AG08396 (cell line): ENCODE data around the gene TMEM181.
"Not testable (repeated sequence)": the region's sequence is repeated elsewhere in the genome, so short reads cannot be mapped to it uniquely, and the experiment has no call there.

Experiments
- DNase-seq: peaks from one replicate; pipeline ENCODE4 v3.0.0; 2012; ENCODE audit warnings: low spot score, mixed read lengths

The TMEM181 gene

DNA sequence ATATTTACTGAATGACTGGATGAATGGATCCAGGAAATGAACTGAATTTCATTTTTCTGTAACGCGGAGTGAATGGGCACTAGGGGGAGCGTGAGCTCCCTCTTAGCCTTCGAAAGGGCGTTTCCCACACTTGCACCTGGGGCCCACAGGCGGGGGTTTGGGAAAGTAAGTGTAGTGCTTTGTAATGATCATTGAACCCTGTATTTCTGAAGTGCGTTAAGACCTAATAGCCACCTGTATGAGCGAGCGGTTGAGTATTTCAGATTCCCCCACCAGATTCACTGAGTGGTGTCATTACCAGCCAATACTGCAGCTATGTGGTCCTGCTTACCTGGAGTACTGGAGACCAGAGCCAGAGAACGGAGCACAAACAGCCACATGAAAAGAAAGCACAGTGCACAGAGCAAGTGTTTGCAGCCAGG, 100.5 kb downstream of the TMEM181 start:
- no peak for DNase-seq

DNA sequence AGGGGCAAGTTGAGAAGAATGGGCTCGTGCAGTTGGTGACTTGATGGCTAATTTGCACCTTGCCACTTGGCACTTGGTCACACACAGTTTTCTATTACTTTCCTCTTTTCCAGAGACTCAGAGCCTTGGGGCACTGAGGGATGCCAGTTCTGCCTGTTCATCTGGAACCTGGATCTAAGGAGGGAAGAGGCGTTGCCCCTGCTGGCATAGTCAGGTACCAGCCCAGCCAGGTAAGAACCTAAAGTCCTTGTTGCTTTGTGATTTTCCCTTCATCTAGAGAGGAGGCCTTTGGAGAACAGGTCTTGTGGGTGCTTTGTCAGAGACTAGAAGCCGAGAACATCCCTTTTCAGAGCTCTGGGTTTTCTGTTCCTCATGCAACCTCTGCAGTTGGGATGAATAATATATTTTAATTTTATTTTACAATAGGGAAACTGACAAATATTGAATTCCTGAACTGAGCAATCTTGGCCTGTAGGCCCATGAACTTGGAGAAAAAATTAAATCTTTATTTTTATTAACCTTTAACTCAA, 101.3 kb downstream of the TMEM181 start:
- no peak for DNase-seq

DNA sequence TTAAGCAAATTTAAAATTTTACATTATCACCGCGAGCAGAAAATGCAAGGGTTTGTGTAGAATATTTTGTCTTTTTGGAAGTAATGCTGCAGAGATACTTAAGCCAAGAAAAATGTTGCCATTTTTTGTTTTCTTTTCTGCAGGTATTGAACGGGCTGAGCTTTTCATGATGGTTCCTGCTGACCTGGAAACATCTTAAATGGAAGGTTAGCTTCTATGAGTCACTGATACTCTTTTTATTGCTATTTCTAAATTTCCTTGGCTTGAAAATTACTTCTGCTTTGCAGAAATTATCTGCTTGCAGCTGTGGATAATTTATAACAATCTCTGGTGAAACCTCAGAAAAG, 102.7 kb downstream of the TMEM181 start:
- no peak for DNase-seq

DNA sequence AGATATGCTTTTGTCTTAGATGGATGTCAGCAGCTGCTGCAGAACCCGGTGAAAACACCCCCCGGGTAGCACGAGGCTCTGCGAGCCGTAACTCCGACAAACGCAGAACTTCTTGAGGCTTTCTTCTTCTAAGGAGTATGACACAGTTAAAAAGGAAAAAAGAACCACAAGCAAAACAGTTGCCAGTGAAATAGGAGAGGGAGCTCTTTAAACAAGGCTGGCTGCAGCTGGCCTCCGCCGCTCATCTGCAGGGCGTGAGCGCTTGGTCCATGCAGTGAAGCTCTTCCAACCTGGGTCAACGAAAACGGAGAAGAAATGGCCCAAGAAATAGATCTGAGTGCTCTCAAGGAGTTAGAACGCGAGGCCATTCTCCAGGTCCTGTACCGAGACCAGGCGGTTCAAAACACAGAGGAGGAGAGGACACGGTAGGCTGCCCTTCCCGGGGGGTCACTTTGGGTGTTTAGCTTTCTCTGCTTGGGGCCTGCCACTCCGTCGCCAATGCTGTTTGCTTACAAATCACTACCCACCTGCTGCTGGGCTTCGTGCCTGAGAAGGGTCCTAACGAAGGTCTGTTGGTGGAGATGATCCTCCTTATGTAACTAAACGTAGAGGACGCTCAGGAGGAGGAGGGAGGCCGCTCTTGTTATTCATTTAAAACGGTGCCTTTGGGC, 103.2 kb downstream of the TMEM181 start:
- no peak for DNase-seq

DNA sequence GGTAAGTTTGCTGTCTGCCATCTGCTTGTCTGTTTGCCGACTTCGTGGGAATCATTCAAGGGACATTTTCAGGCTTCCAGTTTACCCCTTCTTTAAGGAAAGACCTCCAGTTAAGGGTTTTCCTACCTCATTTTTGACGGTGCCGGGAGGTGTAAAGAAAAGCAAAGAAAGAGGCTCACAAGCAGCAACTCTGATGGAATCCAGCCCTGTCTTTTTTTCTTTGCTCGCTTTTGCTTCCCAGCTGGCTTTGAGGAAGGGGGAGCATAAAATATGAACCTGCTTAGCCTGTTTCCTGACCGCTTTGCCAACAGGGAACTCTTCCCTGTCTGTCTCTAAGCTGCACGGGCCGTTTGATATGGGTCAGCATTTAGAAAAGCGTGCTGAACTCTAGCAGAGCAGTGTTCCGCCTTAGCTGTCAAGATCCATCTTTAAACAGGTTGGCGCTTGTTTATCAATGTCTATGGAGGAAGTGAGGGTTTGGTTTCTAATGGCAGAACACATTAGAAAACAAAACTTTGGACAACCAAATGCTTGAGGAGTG, 103.8 kb downstream of the TMEM181 start:
- no peak for DNase-seq

DNA sequence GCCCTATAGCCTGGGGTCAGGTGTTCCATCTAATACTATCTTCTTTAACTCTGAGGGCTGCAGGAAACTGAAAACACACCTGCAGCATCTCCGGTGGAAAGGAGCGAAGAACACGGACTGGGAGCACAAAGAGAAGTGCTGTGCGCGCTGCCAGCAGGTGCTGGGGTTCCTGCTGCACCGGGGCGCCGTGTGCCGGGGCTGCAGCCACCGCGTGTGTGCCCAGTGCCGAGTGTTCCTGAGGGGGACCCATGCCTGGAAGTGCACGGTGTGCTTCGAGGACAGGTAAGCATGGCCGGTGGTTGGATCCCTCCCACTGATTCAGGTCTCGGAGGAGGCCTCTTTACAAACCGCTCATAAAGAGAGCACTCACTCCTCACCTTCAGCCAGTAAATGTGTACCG, 105.4 kb downstream of the TMEM181 start:
- DNase-seq = no peak

DNA sequence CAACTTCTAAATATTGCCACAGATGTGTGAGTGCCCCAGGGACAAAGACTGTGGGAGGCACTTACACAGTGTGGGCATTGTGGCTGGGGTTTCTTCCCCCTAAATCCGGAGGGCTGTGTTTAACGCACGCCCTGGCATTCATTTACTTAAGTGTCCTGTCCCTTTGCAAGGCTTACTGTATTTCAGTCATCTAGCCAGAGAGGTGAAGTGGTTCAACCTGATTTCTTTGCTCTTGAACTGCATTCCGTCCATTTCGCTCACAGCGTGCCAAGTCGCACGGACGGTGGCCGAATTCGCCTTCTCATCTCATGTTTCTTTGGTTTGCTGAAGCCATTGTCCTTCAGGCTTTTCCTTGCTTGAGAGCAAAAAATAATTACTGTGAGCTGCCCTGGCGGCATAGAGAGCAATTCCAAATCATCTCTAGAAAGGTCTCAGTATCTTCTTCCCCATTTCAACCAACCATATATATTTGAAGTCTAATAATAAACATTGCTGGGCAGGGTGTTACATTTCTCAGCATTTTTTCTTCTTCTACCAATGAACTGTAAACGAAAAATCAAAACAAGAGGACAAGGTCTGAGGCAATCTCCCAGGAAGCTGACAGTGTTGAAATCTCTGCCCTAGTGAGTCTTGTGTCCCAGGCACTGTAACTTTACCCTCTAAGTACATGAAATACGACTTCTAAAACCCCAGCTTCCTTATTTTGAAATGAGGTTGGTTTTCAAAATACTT, 106.9 kb downstream of the TMEM181 start:
- peak; percentile 40 for DNase-seq

DNA sequence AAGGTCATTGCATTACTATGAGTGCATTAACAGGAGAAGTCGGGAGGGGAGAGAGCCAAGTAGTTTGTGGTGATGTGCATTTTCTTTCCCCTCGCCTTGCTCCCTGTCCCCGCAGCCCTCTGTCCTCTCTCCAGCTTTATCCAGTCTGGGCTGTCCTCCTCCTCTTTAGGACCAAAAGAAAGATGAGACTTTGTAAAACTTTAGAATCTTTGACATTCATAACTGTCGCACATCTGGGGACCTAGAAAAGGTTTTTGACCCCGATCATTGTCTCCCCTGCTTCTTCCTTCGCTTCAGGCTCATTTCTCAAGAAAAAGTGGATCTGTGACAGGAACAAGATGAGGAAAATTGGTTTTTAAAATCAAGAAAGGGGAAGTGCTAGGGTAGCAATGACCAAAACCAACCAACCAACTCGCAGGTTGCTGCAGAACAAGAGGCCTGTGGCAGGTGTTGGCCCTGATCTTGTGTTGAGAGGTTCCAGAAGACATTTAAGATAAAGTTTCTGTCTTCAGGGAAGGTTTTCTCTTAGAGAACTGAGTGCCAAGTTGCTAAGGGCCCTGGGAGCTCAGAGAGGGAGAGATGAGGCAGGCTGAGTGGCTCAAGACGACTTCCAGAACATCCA, 107.6 kb downstream of the TMEM181 start:
- DNase-seq = no peak

DNA sequence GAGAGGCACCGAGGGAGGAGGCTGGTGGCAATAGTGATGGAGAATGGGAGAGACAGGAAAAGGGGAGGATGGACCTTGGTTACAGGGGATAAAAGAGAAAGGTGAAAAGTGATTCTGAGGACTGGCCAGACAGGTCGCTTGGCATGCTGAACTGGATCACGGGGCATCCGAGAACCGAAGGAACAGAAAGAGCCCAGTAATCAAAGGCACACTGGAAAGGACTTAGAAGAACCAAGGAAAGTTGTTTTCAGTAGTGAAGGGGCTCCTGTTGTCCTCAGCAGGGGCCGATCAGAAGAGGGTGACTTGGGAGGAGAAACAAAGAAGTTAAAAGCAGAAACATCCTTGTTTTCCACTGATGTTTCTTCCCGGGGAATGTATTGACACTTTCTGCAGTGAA, 108.8 kb downstream of the TMEM181 start:
- DNase-seq = no peak

DNA sequence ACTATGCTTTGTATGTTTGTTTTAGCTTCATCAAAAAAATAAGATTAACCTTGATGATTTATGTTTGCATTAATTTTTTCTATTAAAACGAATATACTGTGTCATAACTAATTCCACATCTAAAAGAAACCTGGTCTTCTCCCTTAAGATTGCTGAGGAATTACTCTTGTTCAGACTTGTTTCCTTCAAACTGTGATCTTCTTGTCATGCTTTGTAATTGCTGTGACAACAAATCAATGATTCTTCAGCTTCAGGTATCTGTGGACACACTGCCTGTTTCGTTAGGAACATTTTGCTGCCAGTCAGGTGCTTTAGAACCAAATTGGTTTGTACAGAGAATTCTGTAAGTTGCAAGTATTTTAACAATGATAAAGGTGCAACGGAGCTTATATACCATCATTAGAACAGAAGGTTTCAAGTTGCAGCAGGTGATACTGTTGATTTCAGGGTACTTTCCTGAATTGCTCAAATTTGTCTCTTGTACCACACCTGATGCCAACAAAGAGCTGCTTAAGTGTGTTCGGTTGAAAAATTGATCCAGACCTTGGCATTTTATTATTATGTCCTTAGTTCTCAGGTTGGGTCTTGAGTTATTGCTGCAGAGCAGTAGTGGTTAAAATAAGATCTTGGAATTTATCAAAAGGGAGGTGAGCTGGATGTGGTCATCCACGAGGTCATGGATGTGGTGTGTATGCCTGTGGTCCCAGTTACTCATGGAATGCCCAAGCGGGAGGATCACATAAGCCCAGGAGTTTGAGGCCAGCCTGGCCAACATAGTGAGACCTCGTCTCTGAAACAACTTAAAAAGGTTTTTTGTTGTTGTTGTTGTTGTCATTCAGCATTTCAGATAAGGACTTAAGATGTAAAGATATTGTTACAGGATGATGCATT, 109.5 kb downstream of the TMEM181 start:
- peak; percentile 63 for DNase-seq

DNA sequence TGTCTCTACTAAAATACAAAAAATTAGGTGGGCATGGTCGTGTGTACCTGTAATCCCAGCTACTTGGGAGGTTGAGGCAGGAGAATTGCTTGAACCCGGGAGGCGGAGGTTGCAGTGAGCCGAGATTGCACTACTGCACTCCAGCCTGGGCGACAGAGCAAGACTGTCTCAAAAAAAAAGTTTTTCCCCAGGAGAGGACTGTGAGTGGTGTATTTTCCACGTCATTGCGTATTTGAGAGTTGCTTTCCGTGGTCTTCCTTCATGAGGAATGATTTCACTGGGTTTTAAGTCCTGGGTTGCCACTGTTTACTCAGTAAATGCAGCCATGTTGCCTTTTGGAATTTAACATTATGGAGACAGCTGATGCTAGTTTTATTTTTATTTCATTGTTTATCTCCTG, 112.2 kb downstream of the TMEM181 start:
- not testable (repeated sequence) for DNase-seq

DNA sequence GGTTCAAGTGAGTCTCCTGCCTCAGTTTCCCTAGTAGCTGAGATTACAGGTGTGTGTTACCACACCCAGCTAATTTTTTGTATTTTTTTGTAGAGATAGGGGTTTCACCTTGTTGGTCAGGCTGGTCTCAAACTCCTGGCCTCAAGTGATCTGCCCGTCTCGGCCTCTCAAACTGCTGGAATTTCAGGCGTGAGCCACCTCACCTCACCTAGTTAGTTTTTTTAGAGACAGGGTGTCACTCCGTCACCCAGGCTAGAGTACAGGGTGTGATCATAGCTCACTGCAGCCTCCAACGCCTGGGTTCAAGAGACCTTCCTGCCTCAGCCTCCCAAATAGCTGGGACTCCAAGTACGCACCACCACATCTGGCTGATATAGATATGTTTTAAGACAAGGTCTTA, 112.8 kb downstream of the TMEM181 start:
- no peak for DNase-seq

DNA sequence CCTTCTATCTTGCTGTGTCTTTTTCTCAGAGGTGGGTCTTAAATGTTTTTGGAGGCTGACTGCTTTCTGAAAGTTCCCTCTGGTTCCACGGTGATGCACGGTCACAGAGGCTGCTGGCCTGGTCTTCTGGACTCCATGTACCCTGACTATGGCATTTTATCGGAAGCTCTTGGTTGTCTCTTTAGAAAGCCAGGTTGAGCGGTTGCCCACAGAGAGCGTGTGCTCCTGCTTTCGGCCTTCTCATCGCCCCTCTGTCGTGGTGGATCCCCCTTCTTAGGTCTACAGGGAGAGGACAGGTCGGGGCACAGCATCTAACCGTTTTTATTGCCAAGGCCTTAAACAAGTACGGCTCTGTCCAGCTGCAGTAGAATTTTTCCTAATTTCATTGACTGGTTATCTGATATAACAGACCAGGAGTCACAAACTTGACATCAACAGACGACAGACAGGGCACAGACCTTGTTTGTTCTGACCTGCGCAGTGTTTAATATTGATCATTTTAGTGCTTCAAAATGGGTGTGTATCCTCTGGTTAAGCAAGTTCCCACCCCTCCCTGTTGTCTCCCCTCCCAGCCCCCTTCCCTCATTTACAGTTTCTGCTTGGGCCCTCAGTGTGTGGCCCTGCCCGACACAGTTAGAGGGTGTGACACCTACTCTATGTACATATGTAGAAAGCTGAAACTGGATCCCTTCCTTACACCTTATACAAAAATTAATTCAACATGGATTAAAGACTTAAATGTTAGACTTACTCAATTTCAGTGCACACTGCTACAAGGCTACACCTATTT, 114.6 kb downstream of the TMEM181 start:
- DNase-seq = no peak

DNA sequence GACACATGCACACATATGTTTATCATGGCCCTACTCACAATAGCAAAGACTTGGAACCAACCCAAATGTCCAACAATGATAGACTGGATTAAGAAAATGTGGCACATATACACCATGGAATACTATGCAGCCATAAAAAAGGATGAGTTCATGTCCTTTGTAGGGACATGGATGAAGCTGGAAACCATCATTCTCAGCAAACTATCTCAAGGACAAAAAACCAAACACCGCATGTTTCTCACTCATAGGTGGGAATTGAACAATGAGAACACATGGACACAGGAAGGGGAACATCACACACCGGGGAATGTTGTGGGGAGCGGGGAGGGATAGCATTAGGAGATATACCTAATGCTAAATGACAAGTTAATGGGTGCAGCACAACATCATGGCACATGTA, 117.2 kb downstream of the TMEM181 start:
- DNase-seq = not testable (repeated sequence)

DNA sequence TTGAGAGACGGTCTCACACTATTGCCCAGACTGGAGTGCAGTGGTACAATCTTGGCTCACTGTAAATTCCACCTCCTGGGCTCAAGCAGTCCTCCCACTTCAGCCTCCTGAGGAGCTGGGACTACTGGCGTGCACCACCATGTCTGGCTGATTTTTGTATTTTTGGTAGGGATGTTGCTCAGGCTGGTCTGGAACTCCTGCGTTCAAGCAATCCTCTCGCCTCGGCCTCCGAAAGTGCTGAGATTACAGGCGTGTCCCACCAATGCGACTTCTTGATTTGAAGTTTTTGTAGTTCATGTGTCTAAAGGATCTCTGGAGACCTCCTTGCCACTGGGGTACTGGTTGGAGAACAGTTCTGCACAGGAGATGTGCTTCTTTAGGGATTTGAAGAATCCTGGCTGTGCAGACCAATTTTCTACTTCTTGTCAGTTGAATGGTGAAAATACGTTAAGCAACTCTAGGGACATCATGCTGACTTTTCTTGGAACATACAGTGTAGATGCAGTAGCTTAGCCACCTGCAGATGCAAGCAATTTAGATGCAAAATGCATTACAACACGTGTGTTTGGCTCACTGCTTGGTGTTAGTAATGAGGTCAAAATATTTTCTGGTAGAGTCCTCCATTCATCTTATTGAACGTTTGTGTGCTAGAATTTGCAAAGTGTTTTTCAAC, 118.2 kb downstream of the TMEM181 start:
- no peak for DNase-seq

DNA sequence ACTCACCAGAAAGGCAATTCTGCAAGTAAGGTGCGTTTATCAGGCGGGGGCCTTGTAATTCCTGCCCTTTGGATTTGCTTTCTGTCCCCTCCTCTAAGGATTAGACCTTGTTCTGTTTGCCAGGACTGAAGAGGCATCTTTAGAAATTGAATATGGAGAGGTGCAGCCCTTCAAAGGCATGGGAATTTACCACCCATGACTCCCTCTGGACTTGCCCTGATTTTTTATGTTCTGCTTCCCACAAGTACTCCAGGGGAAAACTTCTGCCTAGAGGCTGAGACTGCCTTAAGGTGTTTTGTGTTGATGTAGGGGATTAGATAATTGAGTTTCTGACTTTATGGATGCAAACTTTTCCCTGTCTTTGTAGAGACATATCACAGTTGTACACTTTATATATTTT, 120.1 kb downstream of the TMEM181 start:
- DNase-seq = no peak

DNA sequence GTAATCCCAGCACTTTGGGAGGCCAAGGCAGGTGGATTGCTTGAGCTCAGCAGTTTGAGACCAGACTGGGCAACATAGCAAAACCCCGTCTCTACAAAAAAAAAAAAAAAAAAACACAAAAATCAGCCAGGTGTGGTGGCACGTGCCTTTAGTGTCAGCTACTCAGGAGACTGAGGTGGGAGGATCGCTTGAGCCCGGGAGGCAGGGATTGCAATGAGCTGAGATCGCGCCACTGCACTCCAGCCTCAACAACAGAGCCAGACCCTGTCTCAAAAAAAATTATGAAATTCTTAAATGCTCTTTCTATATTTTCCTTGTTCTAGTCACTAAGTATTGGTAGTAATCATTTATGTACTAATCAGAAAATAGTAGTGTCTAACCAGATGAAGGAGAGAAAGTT, 120.6 kb downstream of the TMEM181 start:
- no peak for DNase-seq

DNA sequence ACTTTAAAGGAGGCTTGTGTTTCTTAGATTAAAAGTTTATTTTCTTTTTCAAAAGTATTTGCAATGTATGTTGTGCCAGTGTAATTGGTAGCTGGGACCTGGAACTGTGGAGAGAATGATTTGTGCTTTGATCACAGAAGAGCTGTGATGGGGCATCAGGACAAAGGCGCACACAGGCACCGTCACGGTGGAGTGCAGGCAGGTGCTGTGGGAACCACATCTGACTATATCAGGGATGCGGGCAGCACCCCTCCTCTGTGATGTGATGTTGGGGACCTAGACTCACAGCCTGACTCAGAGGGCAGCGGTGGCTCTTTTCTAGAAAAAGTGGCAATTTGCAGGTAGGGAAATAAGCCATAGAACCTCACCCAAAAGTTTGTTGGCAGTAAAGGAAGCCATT, 124.4 kb downstream of the TMEM181 start:
- no peak for DNase-seq

DNA sequence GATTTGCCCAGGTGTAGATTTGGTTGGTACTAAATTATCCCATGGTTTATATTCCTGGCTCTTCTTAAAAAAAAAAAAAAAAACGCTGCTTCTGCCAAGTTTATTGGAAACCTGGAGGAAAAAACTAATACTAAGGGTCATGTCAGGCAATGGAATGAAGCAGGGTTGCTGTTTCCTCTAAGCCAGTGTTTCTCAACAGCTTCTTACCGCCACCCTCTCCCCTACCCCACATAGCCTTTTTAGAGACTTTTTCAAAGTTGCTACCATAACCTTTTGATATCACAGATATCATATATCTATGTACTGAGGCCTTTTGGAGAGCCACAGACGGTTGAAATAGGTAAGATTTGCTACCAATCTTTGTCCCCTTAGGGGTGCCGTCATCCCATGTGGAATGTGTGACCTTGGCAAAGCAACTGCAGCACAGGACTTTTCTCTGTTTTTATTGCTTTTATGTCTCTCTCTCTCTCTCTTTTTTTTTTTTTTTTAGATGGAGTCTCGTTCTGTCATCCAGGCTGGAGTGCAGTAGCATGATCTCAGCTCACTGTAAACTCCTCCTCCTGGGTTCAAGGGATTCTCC, 124.9 kb downstream of the TMEM181 start:
- no peak for DNase-seq
